ENCODE results near the gene MFN2.
A peak's percentile ranks its signal among the peaks of the same experiment; 100 is the strongest.
"Not testable (repeated sequence)": the region's sequence is repeated elsewhere in the genome, so short reads cannot be mapped to it uniquely, and the experiment has no call there.

The MFN2 gene

DNA sequence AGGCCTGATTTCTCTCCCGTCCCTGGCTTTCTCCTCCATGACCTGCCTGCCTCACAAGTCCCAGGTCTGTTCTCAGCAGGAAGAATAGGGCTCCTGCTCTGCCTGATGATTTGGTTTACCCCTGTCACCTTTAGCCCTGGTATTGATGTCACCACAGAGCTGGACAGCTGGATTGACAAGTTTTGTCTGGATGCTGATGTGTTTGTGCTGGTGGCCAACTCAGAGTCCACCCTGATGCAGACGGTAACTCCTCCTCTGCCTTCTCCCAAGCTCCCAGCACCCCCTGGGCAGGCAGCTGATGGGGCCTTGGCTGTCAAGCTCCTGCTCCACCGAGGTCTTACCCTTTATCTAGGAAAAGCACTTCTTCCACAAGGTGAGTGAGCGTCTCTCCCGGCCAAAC is 18.4 kb downstream of the MFN2 start:
- Histone ChIP-seq H3K36me3 (ENCODE audit: control insufficient read depth, insufficient read depth, low read length) (peaks cover 88% of the 10 kb centered on the region), H3K4me1 (ENCODE audit: control insufficient read depth, insufficient read depth, low read length, poor library complexity, severe bottlenecking) (no peaks in the 10 kb centered on the region), H3K27ac (ENCODE audit: low read depth, low read length, severe bottlenecking) (no peak overlapping the region), H3K4me3 (ENCODE audit: extremely low read depth, insufficient read depth, low read length, poor library complexity, severe bottlenecking) (no peak overlapping the region), H3K9me3 (ENCODE audit: control insufficient read depth, low read length) (no peaks in the 10 kb centered on the region)
- WGBS, 2 experiments (ENCODE audit: insufficient coverage in 2 of 2) = 97 to 100% methylated on average over 4 of the region's 5 CpGs

DNA sequence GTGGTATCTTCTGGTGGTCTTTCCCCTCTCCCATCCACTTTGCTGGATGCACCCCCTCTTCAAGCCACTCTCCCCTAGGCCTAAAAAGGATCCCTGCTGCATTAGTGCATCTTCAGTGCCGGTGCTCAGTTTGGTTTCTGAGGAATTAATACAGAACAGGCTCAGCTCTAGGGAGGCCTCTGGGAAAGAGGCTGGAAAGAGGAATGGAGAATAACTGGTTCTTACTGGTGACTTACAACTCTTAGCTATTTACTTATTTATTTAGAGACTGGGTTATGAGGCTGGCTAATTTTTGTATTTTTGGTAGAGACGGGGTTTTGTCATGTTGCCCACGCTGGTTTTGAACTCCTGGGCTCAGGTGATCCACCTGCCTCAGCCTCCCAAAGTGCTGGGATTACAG is 19.0 kb downstream of the MFN2 start:
- no peaks in the 10 kb centered on the region for H3K4me1 ChIP-seq (ENCODE audit: control insufficient read depth, insufficient read depth, low read length, poor library complexity, severe bottlenecking)
- H3K4me3 ChIP-seq (ENCODE audit: extremely low read depth, insufficient read depth, low read length, poor library complexity, severe bottlenecking) = no peak overlapping the region
- peaks cover 91% of the 10 kb centered on the region for H3K36me3 ChIP-seq (ENCODE audit: control insufficient read depth, insufficient read depth, low read length)
- no peaks in the 10 kb centered on the region for H3K9me3 ChIP-seq (ENCODE audit: control insufficient read depth, low read length)
- no peak overlapping the region for H3K27ac ChIP-seq (ENCODE audit: low read depth, low read length, severe bottlenecking)
- WGBS, 2 experiments (ENCODE audit: insufficient coverage in 2 of 2) = 85 to 90% methylated on average over 2 of the region's 3 CpGs

DNA sequence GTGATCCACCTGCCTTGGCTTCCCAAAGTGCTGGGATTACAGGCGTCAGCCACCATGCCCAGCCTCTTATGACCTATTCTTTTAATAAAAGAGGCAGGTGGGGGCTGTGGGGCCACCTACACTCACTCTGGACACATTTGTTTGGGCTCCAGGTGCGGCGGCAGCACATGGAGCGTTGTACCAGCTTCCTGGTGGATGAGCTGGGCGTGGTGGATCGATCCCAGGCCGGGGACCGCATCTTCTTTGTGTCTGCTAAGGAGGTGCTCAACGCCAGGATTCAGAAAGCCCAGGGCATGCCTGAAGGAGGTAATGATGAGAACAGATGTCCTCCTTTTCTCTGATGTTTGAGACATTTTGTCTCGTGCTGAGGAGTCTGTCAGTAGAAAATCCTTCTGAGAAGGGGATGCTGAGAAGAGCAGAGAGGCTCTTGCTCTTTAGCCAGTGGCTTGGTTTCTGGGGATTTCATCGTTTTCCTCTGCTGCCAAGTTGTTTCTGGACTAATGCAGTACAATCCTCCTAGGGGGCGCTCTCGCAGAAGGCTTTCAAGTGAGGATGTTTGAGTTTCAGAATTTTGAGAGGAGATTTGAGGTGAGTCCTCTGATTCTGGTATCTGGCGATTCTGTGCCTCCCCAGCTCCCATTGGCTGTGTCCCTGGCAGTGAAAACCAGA is 21.1 kb downstream of the MFN2 start:
- H3K4me1 ChIP-seq (ENCODE audit: control insufficient read depth, insufficient read depth, low read length, poor library complexity, severe bottlenecking) = no peaks in the 10 kb centered on the region
- no peak overlapping the region for H3K4me3 ChIP-seq (ENCODE audit: extremely low read depth, insufficient read depth, low read length, poor library complexity, severe bottlenecking)
- H3K9me3 ChIP-seq (ENCODE audit: control insufficient read depth, low read length) = no peaks in the 10 kb centered on the region
- H3K36me3 ChIP-seq (ENCODE audit: control insufficient read depth, insufficient read depth, low read length) = peaks cover 93% of the 10 kb centered on the region
- peak overlapping the region; percentile 53 for H3K27ac ChIP-seq (ENCODE audit: low read depth, low read length, severe bottlenecking)
- 80 to 84% methylated on average over 10 to 14 of the region's 14 CpGs for WGBS, 2 experiments (ENCODE audit: insufficient coverage in 2 of 2)

- Histone ChIP-seq H3K27ac (ENCODE audit: low read depth, low read length, severe bottlenecking) (no peak overlapping the region), H3K9me3 (ENCODE audit: control insufficient read depth, low read length) (no peaks in the 10 kb centered on the region), H3K4me1 (ENCODE audit: control insufficient read depth, insufficient read depth, low read length, poor library complexity, severe bottlenecking) (no peaks in the 10 kb centered on the region), H3K36me3 (ENCODE audit: control insufficient read depth, insufficient read depth, low read length) (peaks cover 93% of the 10 kb centered on the region), H3K4me3 (ENCODE audit: extremely low read depth, insufficient read depth, low read length, poor library complexity, severe bottlenecking) (no peak overlapping the region)
- WGBS, 2 experiments (ENCODE audit: insufficient coverage in 2 of 2) = 96 to 97% methylated on average over 9 to 10 of the region's 10 CpGs
Measured at GRCh38 chr1:12001996-12002493, 21.8 kb downstream of the MFN2 start.

DNA sequence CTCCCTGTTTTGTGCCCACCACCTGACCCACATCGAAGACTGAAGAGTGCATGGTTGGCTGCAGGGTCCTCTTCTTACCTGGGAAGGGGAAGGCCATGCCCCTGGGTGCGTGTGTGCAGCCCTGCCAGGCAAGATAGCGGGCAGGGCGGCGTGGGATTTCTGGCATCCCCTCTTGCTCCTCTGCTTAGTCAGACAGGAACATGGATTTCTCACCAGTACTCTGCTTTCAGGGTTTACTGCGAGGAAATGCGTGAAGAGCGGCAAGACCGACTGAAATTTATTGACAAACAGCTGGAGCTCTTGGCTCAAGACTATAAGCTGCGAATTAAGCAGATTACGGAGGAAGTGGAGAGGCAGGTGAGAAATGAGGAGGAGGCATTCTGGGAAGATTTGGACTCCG is 23.5 kb downstream of the MFN2 start:
- Histone ChIP-seq H3K4me3 (ENCODE audit: extremely low read depth, insufficient read depth, low read length, poor library complexity, severe bottlenecking) (no peak overlapping the region), H3K4me1 (ENCODE audit: control insufficient read depth, insufficient read depth, low read length, poor library complexity, severe bottlenecking) (no peaks in the 10 kb centered on the region), H3K27ac (ENCODE audit: low read depth, low read length, severe bottlenecking) (no peak overlapping the region), H3K36me3 (ENCODE audit: control insufficient read depth, insufficient read depth, low read length) (peaks cover 88% of the 10 kb centered on the region), H3K9me3 (ENCODE audit: control insufficient read depth, low read length) (no peaks in the 10 kb centered on the region)
- 96 to 98% methylated on average over 12 of the region's 12 CpGs for WGBS, 2 experiments (ENCODE audit: insufficient coverage in 2 of 2)

DNA sequence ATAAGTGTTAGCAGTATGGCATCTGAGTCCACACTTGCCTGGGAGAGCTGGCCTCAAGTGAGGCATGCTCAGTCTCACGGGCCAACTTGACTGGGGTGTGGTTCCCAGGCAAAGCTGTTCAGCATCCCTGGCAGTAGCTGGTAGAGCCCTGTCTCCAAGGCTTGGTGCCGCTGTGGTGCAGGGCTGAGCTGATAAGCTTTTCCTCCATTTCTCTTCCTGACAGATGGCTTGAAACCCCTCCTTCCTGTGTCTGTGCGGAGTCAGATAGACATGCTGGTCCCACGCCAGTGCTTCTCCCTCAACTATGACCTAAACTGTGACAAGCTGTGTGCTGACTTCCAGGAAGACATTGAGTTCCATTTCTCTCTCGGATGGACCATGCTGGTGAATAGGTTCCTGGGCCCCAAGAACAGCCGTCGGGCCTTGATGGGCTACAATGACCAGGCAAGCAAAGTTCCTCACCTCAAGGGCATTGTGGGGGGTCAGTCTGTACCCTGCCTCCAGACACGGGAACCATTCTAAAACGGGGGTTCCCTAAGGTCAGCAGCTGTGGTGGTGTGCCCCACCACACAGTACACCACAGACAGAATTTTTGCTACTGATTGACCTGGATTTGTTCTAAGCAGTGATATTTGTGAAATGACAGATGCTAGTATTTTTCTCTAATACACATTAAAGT is 25.4 kb downstream of the MFN2 start:
- WGBS, 2 experiments (ENCODE audit: insufficient coverage in 2 of 2) = 94 to 98% methylated on average over 5 to 7 of the region's 9 CpGs
- Histone ChIP-seq H3K4me3 (ENCODE audit: extremely low read depth, insufficient read depth, low read length, poor library complexity, severe bottlenecking) (no peak overlapping the region), H3K27ac (ENCODE audit: low read depth, low read length, severe bottlenecking) (no peak overlapping the region), H3K4me1 (ENCODE audit: control insufficient read depth, insufficient read depth, low read length, poor library complexity, severe bottlenecking) (no peaks in the 10 kb centered on the region), H3K9me3 (ENCODE audit: control insufficient read depth, low read length) (no peaks in the 10 kb centered on the region), H3K36me3 (ENCODE audit: control insufficient read depth, insufficient read depth, low read length) (peaks cover 89% of the 10 kb centered on the region)

GRCh38 chr1:12006167-12006921 is 26.1 kb downstream of the MFN2 start:
- WGBS, 2 experiments (ENCODE audit: insufficient coverage in 2 of 2) = 90 to 92% methylated on average over 9 to 10 of the region's 17 CpGs
- Histone ChIP-seq H3K36me3 (ENCODE audit: control insufficient read depth, insufficient read depth, low read length) (peaks cover 89% of the 10 kb centered on the region), H3K4me3 (ENCODE audit: extremely low read depth, insufficient read depth, low read length, poor library complexity, severe bottlenecking) (no peak overlapping the region), H3K9me3 (ENCODE audit: control insufficient read depth, low read length) (no peaks in the 10 kb centered on the region), H3K4me1 (ENCODE audit: control insufficient read depth, insufficient read depth, low read length, poor library complexity, severe bottlenecking) (no peaks in the 10 kb centered on the region), H3K27ac (ENCODE audit: low read depth, low read length, severe bottlenecking) (no peak overlapping the region)

GRCh38 chr1:12007204-12007603 is 27.0 kb downstream of the MFN2 start:
- H3K9me3 ChIP-seq (ENCODE audit: control insufficient read depth, low read length) = no peaks in the 10 kb centered on the region
- H3K4me1 ChIP-seq (ENCODE audit: control insufficient read depth, insufficient read depth, low read length, poor library complexity, severe bottlenecking) = no peaks in the 10 kb centered on the region
- H3K4me3 ChIP-seq (ENCODE audit: extremely low read depth, insufficient read depth, low read length, poor library complexity, severe bottlenecking) = no peak overlapping the region
- peaks cover 89% of the 10 kb centered on the region for H3K36me3 ChIP-seq (ENCODE audit: control insufficient read depth, insufficient read depth, low read length)
- 91 to 100% methylated on average over 3 to 4 of the region's 6 CpGs for WGBS, 2 experiments (ENCODE audit: insufficient coverage in 2 of 2)
- H3K27ac ChIP-seq (ENCODE audit: low read depth, low read length, severe bottlenecking) = no peak overlapping the region

DNA sequence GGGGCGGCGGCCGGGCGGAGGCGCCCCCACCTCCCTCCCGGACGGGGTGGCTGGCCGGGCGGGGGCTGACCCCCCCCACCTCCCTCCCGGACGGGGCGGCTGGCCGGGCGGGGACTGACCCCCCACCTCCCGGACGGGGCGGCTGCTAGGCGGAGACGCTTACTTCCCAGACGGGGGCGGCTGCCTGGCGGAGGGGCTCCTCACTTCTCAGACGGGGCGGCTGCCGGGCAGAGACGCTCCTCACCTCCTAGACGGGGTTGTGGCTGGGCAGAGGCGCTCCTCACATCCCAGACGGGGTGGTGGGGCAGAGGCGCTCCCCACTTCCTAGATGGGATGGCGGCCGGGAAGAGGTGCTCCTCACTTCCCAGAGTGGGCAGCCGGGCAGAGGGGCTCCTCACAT is 28.1 kb downstream of the MFN2 start:
- not testable (repeated sequence) for H3K9me3 ChIP-seq (ENCODE audit: control insufficient read depth, low read length); H3K4me3 ChIP-seq (ENCODE audit: extremely low read depth, insufficient read depth, low read length, poor library complexity, severe bottlenecking); H3K4me1 ChIP-seq (ENCODE audit: control insufficient read depth, insufficient read depth, low read length, poor library complexity, severe bottlenecking); H3K27ac ChIP-seq (ENCODE audit: low read depth, low read length, severe bottlenecking)
- H3K36me3 ChIP-seq (ENCODE audit: control insufficient read depth, insufficient read depth, low read length) = peaks cover 85% of the 10 kb centered on the region
- 98% methylated on average over 8 to 13 of the region's 33 CpGs for WGBS, 2 experiments (ENCODE audit: insufficient coverage in 2 of 2)

DNA sequence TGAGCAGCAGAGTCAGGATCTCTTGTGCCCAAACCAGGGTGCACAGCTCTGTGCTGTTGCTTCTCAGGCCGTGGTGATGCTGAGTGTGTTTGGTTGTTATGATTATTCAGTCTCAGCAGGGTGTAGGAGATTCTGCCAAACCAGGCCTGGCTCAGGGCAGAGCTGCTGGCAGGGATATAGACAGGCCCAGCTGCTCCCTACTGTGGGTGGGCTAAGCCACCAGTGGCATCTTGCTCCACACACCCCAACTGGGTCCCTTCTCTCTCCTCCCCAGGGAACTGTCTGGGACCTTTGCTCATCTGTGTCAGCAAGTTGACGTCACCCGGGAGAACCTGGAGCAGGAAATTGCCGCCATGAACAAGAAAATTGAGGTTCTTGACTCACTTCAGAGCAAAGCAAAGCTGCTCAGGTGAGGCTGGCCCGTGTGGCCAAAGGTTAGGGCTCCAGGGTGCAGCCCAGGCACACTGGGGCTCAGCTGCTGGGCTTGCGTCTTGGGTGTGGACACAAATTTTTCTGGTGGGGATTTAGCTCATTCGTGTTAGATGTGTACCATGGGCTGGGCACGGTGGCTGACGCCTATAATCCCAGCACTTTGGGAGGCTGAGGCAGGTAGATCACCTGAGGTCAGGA is 29.2 kb downstream of the MFN2 start:
- Histone ChIP-seq H3K27ac (ENCODE audit: low read depth, low read length, severe bottlenecking) (no peak overlapping the region), H3K36me3 (ENCODE audit: control insufficient read depth, insufficient read depth, low read length) (peaks cover 75% of the 10 kb centered on the region), H3K9me3 (ENCODE audit: control insufficient read depth, low read length) (no peaks in the 10 kb centered on the region), H3K4me1 (ENCODE audit: control insufficient read depth, insufficient read depth, low read length, poor library complexity, severe bottlenecking) (peaks cover 4% of the 10 kb centered on the region), H3K4me3 (ENCODE audit: extremely low read depth, insufficient read depth, low read length, poor library complexity, severe bottlenecking) (no peak overlapping the region)
- 96 to 99% methylated on average over 7 to 8 of the region's 9 CpGs for WGBS, 2 experiments (ENCODE audit: insufficient coverage in 2 of 2)
